Esophagus muscularis mucosa (tissue), 4 donors: ENCODE measurements around the gene LTA. TPM values are rescaled to one million over a fixed set of nuclear protein-coding genes. Genes with fewer than 3 reads are reported as not detected.
"Not testable (repeated sequence)": the region's sequence is repeated elsewhere in the genome, so short reads cannot be mapped to it uniquely, and the experiment has no call there.

Experiments used
- DNase-seq: peaks from one replicate; pipeline ENCODE4 v3.0.0-alpha.2; 2017; ENCODE audit errors: extremely low spot score
- H3K27ac ChIP-seq, 4 donors: fragments of 200-600 bp; sonication (generic); replicated peaks in 1 of 4; 1 replicate in 3 of 4; 2 replicates in 1 of 4; pipeline ENCODE4 v1.5.1; 2016 to 2019; ENCODE audit warnings: mild to moderate bottlenecking in 1 of 4
- H3K27me3 ChIP-seq, 4 donors: fragments of 200-600 bp; sonication (generic); one replicate each; pipeline versions ENCODE4 v1.5.1 to v1.6.0; 2016 to 2019
- H3K36me3 ChIP-seq, 4 donors: fragments of 200-600 bp; sonication (generic); one replicate each; pipeline ENCODE4 v1.5.1; 2016 to 2019
- H3K4me1 ChIP-seq, 4 donors: fragments of 200-600 bp; sonication (generic); one replicate each; pipeline ENCODE4 v1.5.1; 2016 to 2019
- H3K4me3 ChIP-seq, 4 donors: fragments of 200-600 bp; sonication (generic); 1 replicate in 2 of 4; 2 replicates in 2 of 4; pipeline ENCODE4 v1.5.1; 2016 to 2019; ENCODE audit warnings: mild to moderate bottlenecking in 4 of 4, moderate library complexity in 1 of 4
- H3K9me3 ChIP-seq, 4 donors: fragments of 200-600 bp; sonication (generic); 1 replicate in 3 of 4; 2 replicates in 1 of 4; pipeline ENCODE4 v1.5.1; 2016 to 2019
- EP300 ChIP-seq: sonication (generic); formaldehyde crosslinking; IDR thresholded peaks from one replicate; pipeline ENCODE4 v1.6.1; 2017; ENCODE audit warnings: antibody characterized with exemption
- POLR2A ChIP-seq: fragments of 450-650 bp; IDR thresholded peaks from one replicate; pipeline ENCODE4 v1.6.1; 2017; ENCODE audit warnings: antibody characterized with exemption, moderate library complexity, mild to moderate bottlenecking, low read depth
- POLR2AphosphoS5 ChIP-seq, 2 donors: sonication (generic); formaldehyde crosslinking; IDR thresholded peaks; one replicate each; pipeline ENCODE4 v1.6.1; 2017; ENCODE audit warnings: antibody characterized with exemption in 2 of 2
- WGBS: methylation state at CpG from one replicate; pipeline ENCODE4 v1.1.5; 2018; 5-methylcytosine and 5-hydroxymethylcytosine counted together
- intact Hi-C: fragments of 100-400 bp; cut with DNase I; formaldehyde crosslinking; loops from one replicate; pipeline ENCODE4 v1.15.1; 2023
- total RNA-seq, 4 donors: library from RNA; depleted of rRNA; stranded (reverse); fragments of >200 nt; gene quantifications; one replicate each; pipeline versions ENCODE4 v1.1.0 to v1.2.1, GENCODE V29; 2016
- TF ChIP-seq, protein P1 (sequence below), 3 experiments: fragments of 200-600 bp in 2 of 3; fragments of 450-650 bp in 1 of 3; sonication (generic) in 2 of 3; IDR thresholded peaks; one replicate each; pipeline ENCODE4 v1.5.1; 2017 to 2019; ENCODE audit warnings: antibody characterized with exemption in 3 of 3, mild to moderate bottlenecking in 2 of 3, moderate library complexity in 1 of 3

The LTA gene
- total RNA-seq, 4 donors from 2014 or later = not detected

DNA sequence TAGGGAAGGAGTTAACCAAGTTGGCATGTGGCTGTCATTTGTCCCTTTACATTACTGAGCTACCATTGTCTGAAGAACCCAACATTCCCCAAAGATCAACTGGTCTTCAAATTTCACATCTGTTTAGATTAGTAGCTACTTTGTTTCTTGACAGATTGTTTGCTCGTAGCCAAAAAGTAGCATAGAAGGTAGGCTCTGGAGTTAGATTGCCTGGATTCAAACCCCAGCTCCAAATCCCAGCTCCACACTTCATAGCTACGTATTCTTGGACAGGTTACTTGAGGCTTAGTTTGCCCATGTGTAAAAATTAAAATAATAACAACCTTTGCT is 23.6 kb upstream of the LTA start:
- WGBS = 95% methylated on average over 2 of the region's 2 CpGs
- H3K27me3 ChIP-seq = no peaks in the 10 kb centered on the region
- peaks cover 9 to 45% (median 31%) of the 10 kb centered on the region in 4 donors for H3K36me3 ChIP-seq
- intact Hi-C loops = loop anchor here (5.0 kb wide), 1 partner anchor 34 kb away; the partner anchor contains the start of gene LTB
- H3K4me3 ChIP-seq = peak overlapping the region; percentile 49 to 60 (median 54)
- H3K4me1 ChIP-seq = peaks cover 12 to 45% (median 40%) of the 10 kb centered on the region in 4 donors
- H3K27ac ChIP-seq = peak overlapping the region; percentile 82 to 86 (median 84)
- H3K9me3 ChIP-seq = no peaks in the 10 kb centered on the region
- TF ChIP-seq EP300 = no peak
- no peak for TF ChIP-seq POLR2A
- TF ChIP-seq, protein P1, sequence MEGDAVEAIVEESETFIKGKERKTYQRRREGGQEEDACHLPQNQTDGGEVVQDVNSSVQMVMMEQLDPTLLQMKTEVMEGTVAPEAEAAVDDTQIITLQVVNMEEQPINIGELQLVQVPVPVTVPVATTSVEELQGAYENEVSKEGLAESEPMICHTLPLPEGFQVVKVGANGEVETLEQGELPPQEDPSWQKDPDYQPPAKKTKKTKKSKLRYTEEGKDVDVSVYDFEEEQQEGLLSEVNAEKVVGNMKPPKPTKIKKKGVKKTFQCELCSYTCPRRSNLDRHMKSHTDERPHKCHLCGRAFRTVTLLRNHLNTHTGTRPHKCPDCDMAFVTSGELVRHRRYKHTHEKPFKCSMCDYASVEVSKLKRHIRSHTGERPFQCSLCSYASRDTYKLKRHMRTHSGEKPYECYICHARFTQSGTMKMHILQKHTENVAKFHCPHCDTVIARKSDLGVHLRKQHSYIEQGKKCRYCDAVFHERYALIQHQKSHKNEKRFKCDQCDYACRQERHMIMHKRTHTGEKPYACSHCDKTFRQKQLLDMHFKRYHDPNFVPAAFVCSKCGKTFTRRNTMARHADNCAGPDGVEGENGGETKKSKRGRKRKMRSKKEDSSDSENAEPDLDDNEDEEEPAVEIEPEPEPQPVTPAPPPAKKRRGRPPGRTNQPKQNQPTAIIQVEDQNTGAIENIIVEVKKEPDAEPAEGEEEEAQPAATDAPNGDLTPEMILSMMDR (IDR thresholded peaks at IDR 0.05) = no peak
- TF ChIP-seq POLR2AphosphoS5 (IDR thresholded peaks at IDR 0.05) = no peak
- no peak for DNase-seq

DNA sequence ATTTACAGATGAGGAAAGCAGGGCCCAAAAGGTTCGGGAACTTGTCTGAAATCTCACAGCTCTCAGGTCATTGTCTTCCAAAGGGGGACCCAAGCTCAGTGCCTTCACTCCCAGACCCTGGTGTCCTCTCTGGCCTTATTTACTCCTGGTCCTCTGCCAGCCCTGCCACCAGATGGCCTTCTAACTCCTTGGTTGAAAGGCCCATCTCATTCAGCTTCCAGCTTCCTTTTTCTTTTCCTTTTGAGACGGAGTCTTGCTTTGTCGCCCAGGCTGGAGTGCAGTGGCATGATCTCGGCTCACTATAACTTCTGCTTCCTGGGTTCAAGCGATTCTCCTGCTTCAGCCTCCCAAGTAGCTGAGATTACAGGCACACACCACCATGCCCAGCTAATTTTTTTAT is 20.7 kb upstream of the LTA start:
- TF ChIP-seq, protein P1 (IDR thresholded peaks at IDR 0.05) = peak; percentile 11 to 43 (median 31)
- H3K4me1 ChIP-seq = peaks cover 12 to 46% (median 36%) of the 10 kb centered on the region in 4 donors
- H3K27ac ChIP-seq, intact Hi-C loops, H3K4me3 ChIP-seq, H3K27me3 ChIP-seq, DNase-seq, H3K9me3 ChIP-seq: not testable (repeated sequence)
- peaks cover 16 to 73% (median 41%) of the 10 kb centered on the region in 4 donors for H3K36me3 ChIP-seq
- WGBS = 51% methylated on average over 5 of the region's 5 CpGs

DNA sequence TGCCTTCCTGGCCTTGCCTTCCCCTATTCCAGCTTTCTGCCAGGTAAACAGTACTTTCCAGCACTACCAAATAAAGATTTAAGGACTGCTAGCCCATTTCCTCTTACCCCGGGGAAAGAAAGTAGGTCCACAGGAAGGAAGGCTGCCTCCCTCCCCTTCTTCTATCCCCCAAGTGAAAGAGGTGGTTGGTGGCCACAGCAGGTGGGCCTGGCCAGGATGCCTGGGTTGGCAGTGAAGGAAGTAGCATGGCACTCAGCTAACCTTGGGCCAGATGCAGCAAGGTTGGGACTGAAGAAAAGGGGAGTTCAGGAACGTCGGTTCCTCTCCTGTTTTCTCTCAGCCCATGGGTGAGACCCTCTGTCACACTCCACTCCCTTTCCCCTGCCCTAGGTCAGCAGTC is 15.8 kb upstream of the LTA start:
- TF ChIP-seq POLR2A (no peak), EP300 (no peak), POLR2AphosphoS5 (IDR thresholded peaks at IDR 0.05) (no peak)
- TF ChIP-seq, protein P1 (IDR thresholded peaks at IDR 0.05) = no peak
- no peak overlapping the region for H3K27ac ChIP-seq
- H3K4me1 ChIP-seq = peaks cover 33 to 46% (median 42%) of the 10 kb centered on the region in 4 donors
- 74% methylated on average over 3 of the region's 3 CpGs for WGBS
- no peaks in the 10 kb centered on the region for H3K27me3 ChIP-seq
- H3K36me3 ChIP-seq = peaks cover 26 to 88% (median 50%) of the 10 kb centered on the region in 4 donors
- intact Hi-C loops = no loop called here
- DNase-seq = no peak
- H3K9me3 ChIP-seq = no peaks in the 10 kb centered on the region
- no peak overlapping the region for H3K4me3 ChIP-seq

DNA sequence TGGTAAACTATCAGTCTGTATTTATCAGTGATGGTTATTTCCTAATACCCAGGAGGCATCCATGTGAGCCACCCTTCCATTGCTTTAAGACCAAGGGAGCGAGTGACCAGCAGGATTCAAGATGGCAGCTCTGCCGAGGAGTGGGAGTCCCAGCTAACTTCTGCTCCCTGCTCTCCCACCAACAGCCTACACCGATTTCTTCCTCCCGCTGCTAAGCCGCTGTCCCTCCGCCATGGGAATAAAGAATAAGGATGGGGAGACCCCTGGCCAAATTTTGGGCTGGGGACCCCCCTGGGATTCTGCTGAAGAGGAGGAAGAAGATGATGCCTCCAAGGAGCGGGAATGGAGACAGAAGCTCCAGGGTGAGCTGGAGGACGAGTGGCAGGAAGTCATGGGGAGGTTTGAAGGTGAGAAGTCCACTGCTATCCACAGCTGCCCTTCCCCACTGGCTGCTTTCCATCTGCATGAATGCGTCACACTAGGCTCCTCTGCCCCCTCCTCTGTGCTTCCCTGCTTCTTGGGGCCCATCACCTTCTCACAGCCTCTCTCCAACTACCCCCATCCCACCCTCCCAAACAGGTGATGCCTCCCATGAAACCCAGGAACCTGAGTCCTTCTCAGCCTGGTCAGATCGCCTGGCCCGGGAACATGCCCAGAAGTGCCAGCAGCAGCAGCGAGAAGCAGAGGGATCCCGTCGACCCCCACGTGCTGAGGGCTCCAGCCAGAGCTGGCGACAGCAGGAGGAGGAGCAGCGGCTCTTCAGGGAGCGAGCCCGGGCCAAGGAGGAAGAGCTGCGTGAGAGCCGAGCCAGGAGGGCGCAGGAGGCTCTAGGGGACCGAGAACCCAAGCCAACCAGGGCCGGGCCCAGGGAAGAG is 14.4 kb upstream of the LTA start:
- Histone ChIP-seq H3K27me3 (no peaks in the 10 kb centered on the region), H3K9me3 (no peaks in the 10 kb centered on the region), H3K4me1 (peaks cover 33 to 46% (median 39%) of the 10 kb centered on the region in 4 donors), H3K4me3 (no peak overlapping the region), H3K27ac (peak overlapping the region in 3 of 4 donors; percentile 2 to 60 (median 59)), H3K36me3 (peaks cover 26 to 76% (median 45%) of the 10 kb centered on the region in 4 donors)
- DNase-seq = no peak
- intact Hi-C loops = no loop called here
- 76% methylated on average over 23 of the region's 24 CpGs for WGBS
- TF ChIP-seq POLR2AphosphoS5 (IDR thresholded peaks at IDR 0.05) (no peak), POLR2A (no peak), EP300 (no peak)
- TF ChIP-seq, protein P1 (IDR thresholded peaks at IDR 0.05) = no peak
